IMR-90 (cell line): ENCODE measurements around the gene RASGEF1C. TPM values are rescaled to one million over a fixed set of nuclear protein-coding genes. Genes with fewer than 3 reads are reported as not detected.

ENCODE experiments used
- ATAC-seq: fragments of 200-7000 bp; cut with Tn5 transposase; 2 replicates; pipeline ENCODE4 v1.9.1; 2020; ENCODE audit warnings: low read depth, mild to moderate bottlenecking, moderate library complexity
- BruUV-seq: library from RNA; stranded (reverse); fragments of 400-500 nt; replicated peaks from 2 replicates; lab custom pipeline; 2021; lab: Mats Ljungman, UMichigan
- CTCF ChIA-PET: fragments of 300-600 bp; formaldehyde crosslinking; extraction: SDS; loops from one replicate; lab custom pipeline; 2021; ENCODE audit warnings: antibody characterized with exemption; lab: Yijun Ruan, JAX
- POLR2A ChIA-PET: fragments of 300-600 bp; sonication (Branson Sonifier 250); formaldehyde crosslinking; loops from one replicate; lab custom pipeline; 2022; ENCODE audit warnings: antibody characterized with exemption; ENCODE audit not compliant: unreplicated experiment; lab: Charles Lee
- DNase-seq: peaks from one replicate; pipeline ENCODE4 v3.0.0; 2013
- H2AFZ ChIP-seq: replicated peaks from 2 replicates; pipeline ENCODE3; 2013; ENCODE audit warnings: low read length, mild to moderate bottlenecking; ENCODE audit not compliant: poor library complexity
- H2AK5ac ChIP-seq: 2 replicates; pipeline ENCODE4 v1.6.1; 2013; ENCODE audit warnings: low read depth, low read length, inconsistent platforms
- H2AK9ac ChIP-seq: replicated peaks from 2 replicates; pipeline ENCODE3; 2013; ENCODE audit warnings: mild to moderate bottlenecking, low read depth, low read length, moderate library complexity; ENCODE audit not compliant: poor library complexity
- H2BK120ac ChIP-seq: 2 replicates; pipeline ENCODE4 v1.6.1; 2013; ENCODE audit warnings: low read depth, low read length, inconsistent platforms
- H2BK15ac ChIP-seq: 3 replicates; pipeline ENCODE4 v1.6.1; 2013; ENCODE audit warnings: low read depth, low read length, inconsistent platforms
- H2BK20ac ChIP-seq: 2 replicates; pipeline ENCODE4 v1.6.1; 2013; ENCODE audit warnings: low read depth, mild to moderate bottlenecking, inconsistent platforms, low read length, moderate library complexity
- H2BK5ac ChIP-seq: 2 replicates; pipeline ENCODE4 v1.6.1; 2013; ENCODE audit warnings: mild to moderate bottlenecking, low read depth, low read length, inconsistent platforms; ENCODE audit not compliant: poor library complexity, severe bottlenecking
- H3K14ac ChIP-seq: replicated peaks from 2 replicates; pipeline ENCODE4 v1.6.1; 2013; ENCODE audit warnings: low read depth, low read length, inconsistent platforms
- H3K18ac ChIP-seq: 2 replicates; pipeline ENCODE4 v1.6.1; 2013; ENCODE audit warnings: low read depth, low read length, control low read depth
- H3K23ac ChIP-seq: 2 replicates; pipeline ENCODE4 v1.6.1; 2013; ENCODE audit warnings: low read depth, low read length, inconsistent platforms
- H3K27ac ChIP-seq: 2 replicates; pipeline ENCODE4 v1.5.1; 2013; ENCODE audit warnings: mild to moderate bottlenecking, control low read depth, low read length; ENCODE audit not compliant: insufficient read depth
- H3K27me3 ChIP-seq: 2 replicates; pipeline ENCODE4 v1.6.1; 2013; ENCODE audit warnings: low read length; ENCODE audit not compliant: control insufficient read depth, insufficient read depth
- H3K36me3 ChIP-seq: 2 replicates; pipeline ENCODE4 v1.6.1; 2013; ENCODE audit warnings: low read length, mixed read lengths; ENCODE audit not compliant: control insufficient read depth, insufficient read depth
- H3K4ac ChIP-seq: 2 replicates; pipeline ENCODE4 v1.6.1; 2013; ENCODE audit warnings: low read depth, low read length, inconsistent platforms
- H3K4me1 ChIP-seq: 2 replicates; pipeline ENCODE4 v1.6.1; 2013; ENCODE audit warnings: low read length, mixed read lengths; ENCODE audit not compliant: control insufficient read depth, insufficient read depth
- H3K4me2 ChIP-seq: 2 replicates; pipeline ENCODE4 v1.6.1; 2013; ENCODE audit warnings: low read depth, mild to moderate bottlenecking, control low read depth, low read length, moderate library complexity
- H3K4me3 ChIP-seq: 2 replicates; pipeline ENCODE4 v1.5.1; 2013; ENCODE audit warnings: low read depth, mild to moderate bottlenecking, control low read depth, low read length, moderate library complexity; ENCODE audit not compliant: insufficient read depth
- H3K56ac ChIP-seq: 2 replicates; pipeline ENCODE4 v1.6.1; 2013; ENCODE audit warnings: low read length, inconsistent platforms; ENCODE audit not compliant: insufficient read depth; ENCODE audit errors: extremely low read depth
- H3K79me1 ChIP-seq, 2 experiments: 2 replicates each; pipeline ENCODE4 v1.6.1; 2013; ENCODE audit warnings: low read length in 2 of 2, inconsistent platforms in 1 of 2, low read depth in 1 of 2
- H3K9ac ChIP-seq: 2 replicates; pipeline ENCODE4 v1.6.1; 2013; ENCODE audit warnings: low read depth, low read length, control low read depth
- H3K9me1 ChIP-seq: 2 replicates; pipeline ENCODE4 v1.6.1; 2013; ENCODE audit warnings: low read length, inconsistent platforms; ENCODE audit not compliant: insufficient read depth
- H3K9me3 ChIP-seq: 2 replicates; pipeline ENCODE4 v1.6.1; 2013; ENCODE audit warnings: low read length; ENCODE audit not compliant: control insufficient read depth, insufficient read depth
- H4K20me1 ChIP-seq: 2 replicates; pipeline ENCODE4 v1.6.1; 2013; ENCODE audit warnings: low read length, inconsistent platforms; ENCODE audit not compliant: insufficient read depth
- H4K5ac ChIP-seq: 2 replicates; pipeline ENCODE4 v1.6.1; 2013; ENCODE audit warnings: mild to moderate bottlenecking, low read depth, low read length, control low read depth
- H4K8ac ChIP-seq, 2 experiments: 2 replicates each; pipeline ENCODE4 v1.6.1; 2013; ENCODE audit warnings: low read depth in 2 of 2, low read length in 2 of 2, control low read depth in 1 of 2, inconsistent platforms in 1 of 2
- H4K91ac ChIP-seq: 2 replicates; pipeline ENCODE4 v1.6.1; 2013; ENCODE audit warnings: low read depth, low read length, inconsistent platforms; ENCODE audit not compliant: insufficient read depth
- MAFK ChIP-seq: IDR thresholded peaks from 2 replicates; pipeline ENCODE4 v1.6.1; 2012; ENCODE audit warnings: low read depth, low read length, improper control_type of control experiment
- MAZ ChIP-seq: IDR thresholded peaks from 2 replicates; pipeline ENCODE4 v1.6.1; 2012; ENCODE audit warnings: low read depth, mild to moderate bottlenecking, low read length, improper control_type of control experiment, moderate library complexity, borderline replicate concordance
- MXI1 ChIP-seq: IDR thresholded peaks from 2 replicates; pipeline ENCODE4 v1.6.1; 2012; ENCODE audit warnings: low read depth, mild to moderate bottlenecking, low read length, moderate library complexity, borderline replicate concordance
- WGBS, 2 experiments: methylation state at CpG; one replicate each; pipeline versions ENCODE4 v1.1.5 to v1.1.7; 2013; ENCODE audit warnings: missing lambda C conversion rate in 2 of 2; ENCODE audit not compliant: insufficient read length in 1 of 2; ENCODE audit errors: extremely low coverage in 2 of 2; 5-methylcytosine and 5-hydroxymethylcytosine counted together
- dilution Hi-C: fragments of 300-500 bp; cut with HindIII; formaldehyde crosslinking; loops from one replicate; pipeline ENCODE4 v1.14.3; 2018; ENCODE audit warnings: low sequenced_read_pairs; ENCODE audit not compliant: unreplicated experiment
- in situ Hi-C: fragments of 300-500 bp; cut with MboI; formaldehyde crosslinking; loops from 3 replicates; pipeline ENCODE4 v1.14.3; 2019; ENCODE audit warnings: low sequenced_read_pairs, inconsistent platforms, mixed read lengths
- intact Hi-C: fragments of 100-400 bp; cut with micrococcal nuclease; formaldehyde crosslinking; loops from 2 replicates; pipeline ENCODE4 v1.10.0; 2022
- polyA plus RNA-seq, 3 experiments: library from polyadenylated mRNA; depleted of rRNA; stranded (reverse); fragments of >200 nt; gene quantifications; 2 replicates each; pipeline ENCODE4 v1.2.3, GENCODE V29; 2012; ENCODE audit warnings: low replicate concordance in 1 of 3
- total RNA-seq: library from RNA; depleted of rRNA; stranded (reverse); fragments of >200 nt; gene quantifications from 2 replicates; pipeline ENCODE4 v1.2.3, GENCODE V29; 2012

RASGEF1C gene
- total and polyA plus RNA-seq, 2 of the 4 experiments (the other 2 are of a cell fraction), result not detected

DNA sequence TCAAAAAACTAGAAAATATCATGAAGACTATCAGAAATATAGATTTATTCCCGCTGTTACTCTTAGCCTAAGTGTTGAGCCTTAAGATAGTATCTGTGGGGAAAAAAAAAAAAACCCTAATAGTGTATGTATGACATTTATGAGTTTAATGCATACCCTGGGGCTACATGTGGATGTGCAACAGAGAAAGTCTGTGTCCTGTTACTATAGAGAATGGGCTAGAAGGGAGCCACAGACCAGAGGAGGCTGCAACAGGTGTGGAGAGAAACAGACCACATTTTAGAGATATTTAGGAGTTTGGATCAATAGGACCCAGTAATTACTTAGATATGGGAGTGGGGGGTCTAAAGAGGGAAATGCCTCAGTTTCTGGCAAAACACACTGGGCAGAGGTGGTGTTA, 152.9 kb downstream of the RASGEF1C start:
- H2AK9ac ChIP-seq, result no peak overlapping the region
- no CpG with 5 or more reads among the region's 1 CpG for WGBS, 2 experiments
- in situ Hi-C loops, result no loop called here
- no peak overlapping the region for H3K4me2 ChIP-seq
- no peak for ATAC-seq
- no TSS peak for BruUV-seq
- no peak overlapping the region for H4K8ac ChIP-seq
- H3K4ac ChIP-seq, result no peak overlapping the region
- ChIA-PET CTCF (no interaction called here), POLR2A (no interaction called here)
- H4K91ac ChIP-seq, result no peak overlapping the region
- no peak overlapping the region for H2BK20ac ChIP-seq
- no peak overlapping the region for H2AFZ ChIP-seq
- H3K4me3 ChIP-seq, result no peak overlapping the region
- no peak overlapping the region for H2AK5ac ChIP-seq
- H3K9me1 ChIP-seq, result no peaks in the 10 kb centered on the region
- no peaks in the 10 kb centered on the region for H3K27me3 ChIP-seq
- H3K79me1 ChIP-seq, result peaks cover 21 to 45% of the 10 kb centered on the region in 2 experiments
- H4K5ac ChIP-seq, result no peak overlapping the region
- no peak overlapping the region for H3K56ac ChIP-seq
- no peak overlapping the region for H3K27ac ChIP-seq
- peaks cover 2% of the 10 kb centered on the region for H3K4me1 ChIP-seq
- intact Hi-C loops, result no loop called here
- H2BK5ac ChIP-seq, result no peak overlapping the region
- TF ChIP-seq MAZ (no peak), MXI1 (no peak), MAFK (no peak)
- H3K36me3 ChIP-seq, result no peaks in the 10 kb centered on the region
- H3K9me3 ChIP-seq, result no peaks in the 10 kb centered on the region; the same call in 1 of the 2 replicates
- peaks cover 6% of the 10 kb centered on the region; the same call in 1 of the 2 replicates for H4K20me1 ChIP-seq
- H3K9ac ChIP-seq, result no peak overlapping the region
- H3K23ac ChIP-seq, result no peak overlapping the region
- no peak overlapping the region for H3K14ac ChIP-seq
- H3K18ac ChIP-seq, result no peak overlapping the region
- dilution Hi-C loops, result no loop called here
- no peak overlapping the region for H2BK120ac ChIP-seq
- H2BK15ac ChIP-seq, result no peak overlapping the region
- DNase-seq, result no peak
